Measurements from ENCODE around the gene AKAP6.
A peak's percentile ranks its signal among the peaks of the same experiment; 100 is the strongest.

The AKAP6 gene

GRCh38 chr14:32702562-32702961, 373.5 kb downstream of the AKAP6 start:
- H3K9me3 ChIP-seq (ENCODE audit: control insufficient read depth, insufficient read depth, low read length), result no peaks in the 10 kb centered on the region
- no peak overlapping the region for H3K27ac ChIP-seq (ENCODE audit: low read depth, low read length)
- H3K36me3 ChIP-seq (ENCODE audit: control insufficient read depth, low read length), result no peaks in the 10 kb centered on the region
- 0 out of 2 replicates have a peak overlapping the region, but pooled peaks have one; percentile 11 for H3K4me2 ChIP-seq (ENCODE audit: low read length)
- H3F3A ChIP-seq (ENCODE audit: control insufficient read depth, insufficient read depth), result no peaks in the 10 kb centered on the region
- peaks cover 7% of the 10 kb centered on the region for H3K4me1 ChIP-seq (ENCODE audit: control insufficient read depth, low read length)
- no peaks in the 10 kb centered on the region for H3K27me3 ChIP-seq (ENCODE audit: control insufficient read depth, low read length)
- H3K79me2 ChIP-seq (ENCODE audit: control insufficient read depth, low read length), result no peaks in the 10 kb centered on the region
- TF ChIP-seq EZH2phosphoT487 (IDR thresholded peaks at IDR 0.05; ENCODE audit: borderline replicate concordance, low read length) (no peak), CTCF (IDR thresholded peaks at IDR 0.05; ENCODE audit: low read depth, low read length, poor library complexity, severe bottlenecking) (no peak)
- H4K20me1 ChIP-seq (ENCODE audit: control insufficient read depth, insufficient read depth, low read depth, low read length), result no peaks in the 10 kb centered on the region
- H3K9me2 ChIP-seq (replicated peaks; ENCODE audit: control insufficient read depth, low read length), result no peaks in the 10 kb centered on the region
- H3K4me3 ChIP-seq (ENCODE audit: low read length), result no peak overlapping the region

GRCh38 chr14:32703183-32703621, 374.1 kb downstream of the AKAP6 start:
- no peak overlapping the region for H3K4me2 ChIP-seq (ENCODE audit: low read length)
- H3K36me3 ChIP-seq (ENCODE audit: control insufficient read depth, low read length), result no peaks in the 10 kb centered on the region
- H3K79me2 ChIP-seq (ENCODE audit: control insufficient read depth, low read length), result no peaks in the 10 kb centered on the region
- TF ChIP-seq EZH2phosphoT487 (IDR thresholded peaks at IDR 0.05; ENCODE audit: borderline replicate concordance, low read length) (no peak), CTCF (IDR thresholded peaks at IDR 0.05; ENCODE audit: low read depth, low read length, poor library complexity, severe bottlenecking) (no peak)
- no peak overlapping the region for H3K4me3 ChIP-seq (ENCODE audit: low read length)
- H4K20me1 ChIP-seq (ENCODE audit: control insufficient read depth, insufficient read depth, low read depth, low read length), result no peaks in the 10 kb centered on the region
- H3F3A ChIP-seq (ENCODE audit: control insufficient read depth, insufficient read depth), result no peaks in the 10 kb centered on the region
- peaks cover 7% of the 10 kb centered on the region for H3K4me1 ChIP-seq (ENCODE audit: control insufficient read depth, low read length)
- no peak overlapping the region for H3K27ac ChIP-seq (ENCODE audit: low read depth, low read length)
- no peaks in the 10 kb centered on the region for H3K9me2 ChIP-seq (replicated peaks; ENCODE audit: control insufficient read depth, low read length)
- H3K9me3 ChIP-seq (ENCODE audit: control insufficient read depth, insufficient read depth, low read length), result no peaks in the 10 kb centered on the region
- no peaks in the 10 kb centered on the region for H3K27me3 ChIP-seq (ENCODE audit: control insufficient read depth, low read length)

- H3K4me2 ChIP-seq (ENCODE audit: low read length), result no peak overlapping the region
- peaks cover 7% of the 10 kb centered on the region for H3K4me1 ChIP-seq (ENCODE audit: control insufficient read depth, low read length)
- H3K9me3 ChIP-seq (ENCODE audit: control insufficient read depth, insufficient read depth, low read length), result no peaks in the 10 kb centered on the region
- no peaks in the 10 kb centered on the region for H3K27me3 ChIP-seq (ENCODE audit: control insufficient read depth, low read length)
- no peak overlapping the region for H3K27ac ChIP-seq (ENCODE audit: low read depth, low read length)
- H3K36me3 ChIP-seq (ENCODE audit: control insufficient read depth, low read length), result no peaks in the 10 kb centered on the region
- no peaks in the 10 kb centered on the region for H3K79me2 ChIP-seq (ENCODE audit: control insufficient read depth, low read length)
- H4K20me1 ChIP-seq (ENCODE audit: control insufficient read depth, insufficient read depth, low read depth, low read length), result no peaks in the 10 kb centered on the region
- no peaks in the 10 kb centered on the region for H3K9me2 ChIP-seq (replicated peaks; ENCODE audit: control insufficient read depth, low read length)
- no peaks in the 10 kb centered on the region for H3F3A ChIP-seq (ENCODE audit: control insufficient read depth, insufficient read depth)
- H3K4me3 ChIP-seq (ENCODE audit: low read length), result no peak overlapping the region
- TF ChIP-seq CTCF (IDR thresholded peaks at IDR 0.05; ENCODE audit: low read depth, low read length, poor library complexity, severe bottlenecking), result no peak
- TF ChIP-seq EZH2phosphoT487 (IDR thresholded peaks at IDR 0.05; ENCODE audit: borderline replicate concordance, low read length), result no peak
Observed at GRCh38 chr14:32706721-32707519, 377.8 kb downstream of the AKAP6 start.
